HCEC 1CT (cell line): ENCODE results near the gene CYRIA.

Experiments
- DNase-seq: peaks from one replicate; pipeline ENCODE4 v3.0.0-alpha.2; 2017

The CYRIA gene

DNA sequence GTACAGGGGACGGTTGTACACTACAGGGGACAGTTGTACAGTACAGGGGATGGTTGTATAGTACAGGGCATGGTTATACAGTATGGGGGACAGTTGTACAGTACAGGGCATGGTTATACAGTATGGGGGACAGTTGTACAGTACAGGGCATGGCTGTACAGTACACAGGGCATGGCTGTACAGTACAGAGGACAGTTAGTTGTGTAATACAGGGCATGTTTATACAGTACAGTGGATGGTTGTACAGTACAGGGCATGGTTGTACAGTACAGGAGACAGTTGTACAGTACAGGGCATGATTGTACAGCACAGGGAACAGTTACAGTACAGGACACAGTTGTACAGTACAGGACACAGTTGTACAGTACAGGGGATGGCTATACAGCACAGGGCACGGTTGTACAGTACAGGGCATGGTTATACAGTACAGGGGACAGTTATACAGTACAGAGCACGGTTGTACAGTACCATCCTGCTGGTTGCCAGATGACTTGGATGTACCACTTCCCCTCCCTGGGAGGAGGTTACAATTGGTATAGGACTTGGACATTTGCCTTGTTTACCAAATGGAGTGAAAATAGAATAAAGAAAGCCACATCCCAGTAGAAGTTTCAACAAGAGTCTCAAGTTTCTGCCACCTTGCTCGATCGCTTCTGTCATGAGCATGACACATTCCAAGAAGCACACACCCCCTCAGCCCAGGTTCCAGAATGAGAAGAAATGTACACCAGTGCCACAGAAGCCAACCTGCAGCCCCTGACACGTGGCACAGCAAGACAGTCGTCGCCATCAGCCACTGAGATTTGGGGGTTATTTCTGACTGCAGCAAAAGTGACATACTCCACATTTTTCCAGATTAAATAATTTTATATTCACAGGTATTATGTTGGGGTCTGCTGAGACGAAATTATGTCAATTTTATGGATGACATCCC is 16.0 kb downstream of the CYRIA start:
- DNase-seq = no peak

DNA sequence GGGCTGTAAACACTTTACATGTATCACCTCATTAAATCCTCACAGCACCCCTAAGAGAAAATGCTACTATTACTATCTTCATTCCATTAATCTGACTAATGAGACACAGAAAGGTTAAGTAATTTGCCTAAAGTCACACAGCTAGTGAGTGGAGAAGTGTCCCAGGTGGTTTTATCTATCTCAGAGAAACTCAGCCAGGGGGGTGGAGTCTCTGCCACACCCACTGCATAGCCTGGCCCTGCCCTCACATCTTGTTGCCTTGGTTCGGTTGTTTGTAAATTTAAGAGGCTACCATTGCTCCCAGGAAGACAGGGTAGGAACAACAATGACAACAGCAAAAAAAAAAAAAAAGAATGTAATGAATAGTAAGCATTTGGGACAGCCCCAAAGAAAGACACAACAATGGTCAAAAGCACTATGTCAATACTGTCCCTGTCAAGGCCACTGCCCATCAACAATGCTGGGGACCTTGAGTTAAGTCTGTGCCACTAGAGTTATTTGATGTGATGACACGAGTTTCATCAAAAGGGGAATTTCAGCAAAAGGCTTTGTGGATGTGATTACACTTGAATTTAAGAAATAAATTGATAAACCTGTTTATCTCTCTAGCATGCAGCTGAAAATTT is 17.5 kb downstream of the CYRIA start:
- no peak for DNase-seq

DNA sequence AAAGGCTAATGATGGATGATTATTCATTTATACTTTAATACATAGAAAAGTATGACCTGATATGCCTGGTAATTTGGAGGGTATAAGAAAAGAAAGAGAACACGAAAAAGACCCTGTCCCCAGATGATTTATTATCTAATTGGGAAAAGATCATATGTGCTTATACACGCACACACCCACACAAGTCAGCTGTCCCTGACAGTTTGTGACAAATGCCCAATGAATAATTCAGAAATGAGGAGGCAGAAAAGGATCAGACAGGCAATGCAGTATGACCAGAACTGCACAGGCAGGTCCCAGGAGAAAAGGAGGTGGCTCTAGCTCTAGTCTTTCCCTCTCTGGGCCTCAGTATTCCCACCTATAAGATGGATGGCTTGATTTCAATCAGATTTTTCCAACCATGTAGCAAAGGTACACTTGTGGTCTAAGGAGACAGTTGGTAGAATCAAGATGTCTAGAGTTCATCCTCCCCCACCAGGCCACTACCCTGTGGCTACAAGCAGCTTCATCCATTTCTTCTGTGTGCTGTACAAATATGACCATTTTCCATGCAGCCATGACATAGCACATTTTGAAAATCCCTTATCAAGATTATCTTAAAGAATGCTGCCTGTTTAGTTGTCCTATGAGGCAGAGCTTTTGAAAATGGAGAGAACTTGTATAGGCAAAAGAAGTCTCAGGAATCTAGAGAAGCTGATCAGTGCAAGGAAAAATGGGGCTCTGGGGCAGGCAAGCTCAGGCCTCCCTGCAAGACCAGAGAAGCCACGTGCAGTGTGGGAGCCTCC is 19.7 kb downstream of the CYRIA start:
- no peak for DNase-seq

DNA sequence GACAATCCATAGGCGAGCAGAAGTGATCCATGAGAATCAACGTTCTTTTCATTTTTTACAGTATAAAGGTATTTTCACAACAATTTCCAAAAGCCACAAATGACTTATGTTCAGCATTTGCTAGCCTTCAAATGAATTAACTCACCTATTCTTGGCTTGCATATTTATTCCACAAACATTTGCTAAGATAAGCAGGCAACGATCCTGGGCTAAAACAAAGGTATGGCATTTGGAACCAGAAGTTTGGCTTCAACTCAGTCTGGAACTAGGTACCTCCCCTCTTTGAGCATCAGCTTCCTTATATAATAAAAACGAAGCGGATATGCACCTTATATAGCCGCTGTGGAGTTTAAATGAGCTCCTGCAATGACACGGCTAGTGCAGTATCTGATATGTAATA is 20.5 kb downstream of the CYRIA start:
- DNase-seq = no peak

DNA sequence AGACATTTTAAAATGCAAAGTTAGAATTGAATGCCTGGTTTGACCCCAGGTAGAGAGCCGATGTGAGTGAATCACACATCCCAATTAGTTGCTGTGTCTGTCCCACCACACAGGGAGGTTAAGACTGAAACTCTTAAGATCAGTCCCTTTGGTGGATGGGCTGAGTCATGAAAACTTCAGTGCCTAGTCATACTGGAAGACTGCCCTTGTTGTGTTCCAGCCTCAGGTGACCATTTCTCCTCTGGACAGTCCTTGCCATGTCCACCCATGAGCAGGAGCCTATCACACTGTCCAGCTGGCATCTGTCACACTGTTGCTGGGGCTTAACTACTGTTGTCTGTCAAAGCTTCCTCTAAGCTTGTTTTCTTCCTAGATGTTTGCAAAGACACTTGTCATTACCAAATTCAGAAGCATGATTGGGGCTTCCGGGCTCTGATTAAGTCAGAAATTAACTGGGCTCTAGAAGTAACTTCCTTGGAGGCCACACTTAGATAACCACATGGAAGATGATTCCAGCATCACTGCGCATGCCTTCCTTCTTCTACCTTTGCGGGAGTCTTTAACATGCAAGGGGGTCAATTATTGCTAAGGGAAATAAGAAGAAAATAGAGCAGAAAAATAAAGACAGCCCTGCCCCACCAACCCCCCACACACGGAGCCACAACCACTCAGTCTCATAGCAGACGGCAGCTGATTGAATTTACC is 21.3 kb downstream of the CYRIA start:
- no peak for DNase-seq

DNA sequence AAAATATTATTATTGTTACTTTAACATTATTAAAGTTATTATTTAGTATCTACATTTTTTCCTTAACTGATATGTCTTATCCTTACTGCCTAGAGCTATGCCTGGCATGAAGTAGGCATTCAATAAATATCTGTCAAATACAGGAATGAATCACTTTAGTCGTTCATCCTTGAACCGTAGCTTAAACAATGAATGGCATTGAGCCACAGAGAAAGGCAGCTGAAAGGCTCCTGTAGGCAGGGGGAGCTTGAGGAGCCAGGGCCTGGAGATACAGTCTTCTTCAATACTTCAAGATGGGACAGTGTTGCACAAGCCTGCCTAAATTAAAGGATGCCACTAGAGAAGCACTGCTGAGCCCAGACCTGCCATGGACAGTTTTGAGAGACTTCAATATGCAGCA is 22.5 kb downstream of the CYRIA start:
- no peak for DNase-seq

DNA sequence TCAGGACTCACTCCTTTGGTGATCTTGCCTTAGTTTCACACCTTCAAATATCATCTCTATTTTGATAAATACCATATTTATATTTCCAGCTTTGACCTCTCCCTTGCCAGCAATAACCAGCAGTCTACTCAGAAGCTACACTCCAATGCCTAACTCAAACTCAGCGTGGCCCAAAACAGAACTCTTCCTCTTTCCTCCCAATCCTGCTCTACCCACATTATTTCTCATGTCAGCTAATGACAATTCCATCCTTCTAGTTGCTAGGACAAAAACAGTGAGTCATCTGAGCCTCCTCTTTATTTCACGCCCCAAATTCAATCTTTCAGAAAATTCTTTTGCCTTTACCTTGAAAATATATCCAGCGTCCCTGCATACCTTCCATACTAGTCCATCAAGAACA is 23.5 kb downstream of the CYRIA start:
- no peak for DNase-seq

DNA sequence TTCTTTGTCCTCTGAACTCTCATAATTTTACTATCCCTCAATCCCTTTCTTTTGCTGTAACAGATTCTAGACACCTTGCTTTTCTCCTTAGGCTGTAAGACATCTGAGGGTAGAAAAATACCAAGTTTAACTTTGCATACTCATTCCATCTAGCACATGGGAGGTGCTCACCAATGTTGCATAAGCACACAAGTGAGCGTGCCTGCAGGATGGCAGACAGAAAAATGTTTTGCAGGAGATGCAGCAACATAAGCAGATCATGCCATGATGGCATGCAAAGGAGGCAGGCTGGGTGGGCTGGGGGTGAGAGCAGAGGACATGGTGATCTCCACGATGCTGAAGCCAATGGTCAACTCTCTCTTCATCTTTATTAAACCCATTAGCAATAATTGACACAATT is 24.1 kb downstream of the CYRIA start:
- no peak for DNase-seq

DNA sequence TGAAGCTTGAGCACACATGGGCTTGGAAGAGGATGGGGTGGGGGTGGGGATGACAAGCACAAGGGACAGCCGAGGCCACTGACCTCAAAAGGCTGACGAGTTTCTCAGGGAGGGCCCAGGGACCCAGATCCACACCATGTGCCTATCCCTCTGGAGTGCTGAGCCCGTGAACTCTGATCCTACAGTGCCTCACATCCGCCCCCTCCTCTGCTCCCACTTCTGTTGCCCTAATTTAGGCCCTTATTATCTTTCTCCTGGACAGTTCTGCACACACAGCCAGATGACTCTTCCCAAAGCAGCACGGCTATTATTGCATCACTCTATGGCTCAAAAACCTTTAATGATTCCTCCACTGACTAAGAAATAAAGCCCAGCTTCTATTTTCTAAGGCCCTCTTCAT is 24.8 kb downstream of the CYRIA start:
- DNase-seq = no peak

DNA sequence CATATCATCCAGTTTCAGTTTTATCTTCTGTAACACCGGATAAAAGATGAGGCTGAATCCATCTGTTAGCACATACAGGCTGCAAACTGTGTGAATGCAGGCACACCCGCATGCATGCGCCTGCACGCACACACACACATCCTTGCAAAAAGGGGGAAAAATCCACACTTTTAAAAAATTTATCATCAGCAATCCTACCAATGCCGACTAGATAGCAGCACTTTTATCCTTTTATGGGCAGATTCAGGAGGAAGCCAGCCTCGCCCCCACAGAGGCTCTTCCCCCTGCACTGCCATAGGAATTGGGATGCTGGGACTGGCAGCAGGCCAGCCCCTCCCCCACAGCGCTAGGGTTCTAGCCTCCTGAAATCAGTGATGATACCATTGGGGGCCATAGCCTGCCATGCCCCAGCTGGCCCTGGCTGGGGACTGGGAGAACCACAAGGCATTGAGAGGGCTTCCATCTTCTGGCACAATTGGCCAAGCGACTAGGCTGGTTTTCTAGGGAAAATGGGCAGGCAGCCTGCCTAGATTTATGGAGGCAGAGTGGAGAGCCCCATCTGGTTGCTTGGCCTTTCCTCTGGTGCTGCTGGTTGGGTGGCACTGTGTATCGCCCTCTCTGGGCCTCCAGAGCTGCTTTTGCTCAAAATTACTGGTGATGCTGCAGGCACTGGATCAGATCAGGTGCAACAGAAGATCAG is 25.5 kb downstream of the CYRIA start:
- no peak for DNase-seq

DNA sequence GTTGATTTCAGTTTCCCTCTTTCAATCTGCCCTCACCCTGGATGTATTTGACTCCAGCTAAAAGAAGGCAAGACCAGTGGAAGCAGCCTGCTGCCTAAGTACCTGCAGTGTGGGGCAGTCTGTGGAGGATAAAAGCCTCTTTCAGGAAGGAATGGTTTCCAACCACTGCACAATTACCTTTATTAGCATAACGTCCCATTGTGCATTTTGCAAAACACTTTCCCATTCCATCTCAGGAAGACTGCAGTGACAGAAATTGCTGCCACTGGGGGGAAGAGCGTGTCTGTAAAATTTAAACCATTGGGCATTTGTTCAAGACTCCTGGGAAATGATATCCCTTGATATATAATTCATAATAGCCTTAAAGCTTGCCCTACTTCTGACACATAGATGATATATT is 26.2 kb downstream of the CYRIA start:
- no peak for DNase-seq

DNA sequence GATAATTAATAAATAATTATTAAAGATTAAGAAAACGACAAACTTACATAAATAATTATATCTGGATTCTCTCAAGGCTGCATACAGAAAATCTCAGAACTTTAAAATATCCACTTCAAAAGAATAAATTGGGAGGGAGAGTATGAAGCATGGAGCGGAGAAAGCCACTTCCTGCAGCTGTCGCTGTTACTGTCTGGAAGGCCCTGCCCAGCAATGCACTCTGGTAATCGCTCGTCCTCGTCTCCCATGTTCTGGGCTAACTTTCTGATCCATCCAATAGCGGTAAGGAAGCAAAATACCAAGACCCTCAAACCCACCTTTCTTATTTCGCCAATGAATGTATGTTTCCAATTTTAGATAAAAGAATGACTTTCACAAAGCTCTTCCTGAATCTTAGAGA is 26.7 kb downstream of the CYRIA start:
- no peak for DNase-seq

DNA sequence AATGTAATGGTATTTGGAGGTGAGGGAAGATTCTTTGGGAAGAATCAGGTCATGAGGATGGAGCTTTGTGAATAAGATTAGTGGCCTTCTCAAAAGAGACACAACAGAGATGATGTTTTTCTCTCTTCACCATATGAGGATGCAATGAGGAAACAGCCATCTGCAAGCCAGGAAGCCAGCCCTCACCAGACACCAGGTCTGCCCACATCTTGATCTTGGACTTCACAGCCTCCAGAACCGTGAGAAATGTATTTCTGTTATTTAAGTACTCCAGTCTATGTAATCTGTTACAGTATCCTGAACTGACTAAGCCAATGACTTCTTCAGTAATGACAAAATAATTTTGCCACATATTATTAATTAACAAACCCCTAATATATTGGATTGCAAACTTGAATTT is 28.3 kb downstream of the CYRIA start:
- DNase-seq = no peak

DNA sequence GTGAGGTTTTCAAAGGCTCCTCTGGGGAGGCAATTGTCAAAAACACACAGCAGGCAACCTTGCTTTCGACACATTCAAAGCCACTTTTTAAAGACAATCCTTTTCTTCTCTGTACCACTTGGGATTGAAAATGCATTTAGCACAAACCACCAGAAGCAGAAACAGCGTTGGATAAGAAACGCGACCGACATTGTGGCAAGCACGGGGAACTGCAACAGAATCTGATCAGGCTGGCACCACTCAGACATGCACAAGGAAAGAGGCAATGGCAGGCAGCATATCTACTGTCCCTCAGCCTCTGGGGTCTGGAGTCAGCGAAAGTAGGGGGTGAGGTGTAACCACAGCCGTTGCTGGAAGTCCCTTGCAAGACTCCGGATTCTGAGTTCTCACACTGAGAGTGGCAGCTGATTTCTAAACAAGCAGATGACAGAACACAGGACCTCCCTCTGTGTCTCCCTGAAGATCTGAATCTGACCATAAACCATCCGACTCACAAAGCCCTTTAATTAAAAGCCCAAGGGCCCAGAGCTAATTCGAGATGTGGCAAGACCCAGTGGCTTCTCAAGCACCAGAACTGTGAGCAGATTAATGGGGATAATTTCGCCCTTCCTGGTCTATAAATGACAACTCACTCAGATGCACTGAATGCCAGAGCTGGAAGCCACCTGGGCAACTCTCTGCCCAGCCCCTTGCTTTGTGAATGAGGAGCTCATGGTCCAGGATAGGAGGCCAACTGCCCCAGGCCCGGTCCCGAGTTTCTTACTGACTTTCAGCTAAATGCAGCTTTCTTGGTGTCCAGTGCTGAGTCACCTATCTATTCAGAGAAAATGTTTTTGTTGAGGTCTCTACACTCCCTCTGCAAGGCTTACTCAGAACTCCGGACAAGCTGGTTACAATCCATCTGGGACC is 29.6 kb downstream of the CYRIA start:
- DNase-seq = no peak

DNA sequence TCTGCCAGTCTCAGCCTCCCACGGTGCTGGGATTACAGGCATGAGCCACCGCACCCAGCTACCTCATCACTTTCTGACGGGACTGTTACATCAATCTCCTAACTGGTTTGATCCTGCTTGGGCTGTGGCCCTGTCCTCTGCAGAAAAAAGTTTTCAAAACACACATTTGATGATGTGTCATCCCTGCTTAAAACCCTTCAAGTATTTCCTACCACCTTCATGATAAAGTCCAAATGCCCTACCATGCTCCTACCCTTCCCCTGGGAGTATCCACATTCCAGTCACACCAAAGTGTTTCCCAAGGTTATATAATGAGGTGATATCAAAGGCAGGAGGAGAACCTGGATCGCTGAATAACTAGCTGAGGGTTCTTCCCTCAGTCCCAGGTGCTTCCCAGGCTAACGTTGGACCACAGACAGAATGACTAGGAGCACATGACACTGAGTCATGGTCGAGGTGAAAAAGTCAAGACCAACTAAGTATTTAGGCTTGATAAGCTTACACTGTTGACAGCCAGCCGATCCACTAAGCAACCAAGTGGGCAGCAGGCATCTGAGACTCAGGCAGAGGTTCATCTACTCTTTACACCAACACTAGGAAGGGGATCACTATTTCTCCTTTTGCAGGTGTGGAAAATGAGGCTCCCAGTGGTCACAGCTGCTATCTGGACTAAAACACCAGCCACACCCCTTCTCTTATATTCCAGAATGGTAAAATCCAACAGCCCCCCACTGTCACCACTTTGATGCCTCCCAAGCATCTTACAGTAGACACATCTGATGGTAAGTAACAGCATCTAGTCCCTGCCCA is 31.8 kb downstream of the CYRIA start:
- no peak for DNase-seq

DNA sequence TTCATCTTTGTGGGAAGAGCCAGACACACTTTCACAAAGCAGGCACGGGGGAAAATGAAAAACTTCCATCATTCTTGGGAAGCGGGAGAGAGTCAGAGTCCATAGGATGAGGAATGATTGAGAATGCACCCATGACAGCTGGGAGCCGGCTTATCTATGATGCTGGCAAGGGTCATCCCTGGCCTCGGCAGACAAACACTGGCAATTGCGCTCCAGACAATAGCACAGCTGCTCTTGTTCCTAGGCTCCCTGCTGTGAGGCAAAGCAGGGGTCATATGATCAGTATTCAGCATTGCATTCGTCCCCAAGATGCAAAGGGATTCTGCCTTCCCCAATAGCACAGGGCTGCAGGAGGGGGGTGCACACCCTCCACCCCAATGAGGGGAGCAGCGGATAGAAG is 33.0 kb downstream of the CYRIA start:
- DNase-seq = no peak

DNA sequence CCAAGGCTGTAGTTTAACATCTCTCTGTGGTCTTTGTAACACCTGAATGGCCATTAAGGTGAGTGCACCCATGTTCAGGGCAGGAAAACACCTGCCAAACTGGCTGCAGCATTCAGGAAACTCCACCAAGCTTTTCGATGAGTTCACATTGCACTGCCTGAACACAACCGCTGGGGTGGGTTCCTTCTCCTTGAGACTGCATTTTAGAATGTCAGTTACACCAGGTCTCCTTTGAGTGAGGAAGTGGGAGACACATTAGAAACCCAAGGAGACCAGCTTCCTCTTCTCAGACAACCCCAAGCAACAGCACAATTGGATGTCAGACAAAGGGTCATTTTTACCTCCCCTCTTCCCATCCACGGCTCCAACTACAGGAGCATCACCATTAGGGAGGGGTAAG is 35.2 kb downstream of the CYRIA start:
- DNase-seq = no peak

DNA sequence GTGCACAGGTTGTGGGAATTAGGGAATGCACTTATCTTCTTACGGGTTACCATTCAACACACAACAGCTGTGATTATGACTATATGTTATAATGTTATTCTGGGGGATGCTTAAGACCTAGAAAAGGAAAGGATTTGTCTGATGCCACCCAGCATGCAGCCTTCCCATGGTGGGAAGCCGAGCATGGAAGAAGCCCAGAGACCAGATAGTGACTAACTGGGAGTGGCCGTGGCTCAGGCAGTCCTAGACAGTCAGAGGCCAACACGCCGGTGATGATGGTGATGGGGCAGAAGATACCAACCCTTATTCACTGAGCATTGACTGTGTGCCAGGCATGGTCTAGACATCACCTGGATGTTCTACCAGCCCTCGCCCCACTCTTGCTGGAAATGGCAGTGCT is 35.9 kb downstream of the CYRIA start:
- no peak for DNase-seq

DNA sequence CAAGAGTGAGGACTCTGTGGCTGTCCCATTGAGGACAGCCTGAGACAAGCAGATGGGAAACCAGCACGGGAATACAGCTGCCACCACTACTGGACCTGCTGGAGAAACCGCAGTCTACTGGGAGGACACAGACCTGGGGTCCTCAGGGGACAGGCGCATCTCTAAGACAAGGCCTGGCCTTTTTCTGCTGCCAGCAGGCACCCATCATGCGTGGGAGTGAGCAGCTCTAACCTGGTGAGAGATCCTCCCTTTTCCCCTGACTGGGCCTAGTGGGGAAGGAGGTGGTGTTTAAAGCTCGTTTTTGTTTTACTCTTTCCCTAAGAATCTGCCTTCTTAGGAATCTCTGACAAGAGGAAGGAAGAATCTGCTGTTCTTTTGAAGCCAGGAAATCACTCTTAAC is 36.6 kb downstream of the CYRIA start:
- no peak for DNase-seq

DNA sequence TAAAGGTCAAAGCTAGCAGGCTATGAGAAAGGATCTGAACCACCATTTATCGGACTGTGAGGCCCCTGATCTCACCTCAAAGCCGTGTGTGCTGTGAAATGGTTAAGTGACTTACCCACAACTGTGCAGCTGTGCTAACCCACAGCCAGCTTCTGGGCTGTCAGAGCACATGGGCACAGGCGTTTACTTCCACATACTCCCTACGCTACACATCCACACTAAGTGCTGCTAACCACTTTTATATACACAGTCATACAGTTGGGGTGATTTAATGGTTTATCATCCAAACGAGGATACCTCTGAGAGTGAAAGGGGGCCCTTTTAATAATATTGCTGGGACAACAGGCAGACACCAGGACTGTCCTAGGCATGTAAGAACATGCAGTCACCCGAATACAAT is 37.3 kb downstream of the CYRIA start:
- DNase-seq = no peak
